ENCODE data around the gene KLHL29.

Gene KLHL29

DNA sequence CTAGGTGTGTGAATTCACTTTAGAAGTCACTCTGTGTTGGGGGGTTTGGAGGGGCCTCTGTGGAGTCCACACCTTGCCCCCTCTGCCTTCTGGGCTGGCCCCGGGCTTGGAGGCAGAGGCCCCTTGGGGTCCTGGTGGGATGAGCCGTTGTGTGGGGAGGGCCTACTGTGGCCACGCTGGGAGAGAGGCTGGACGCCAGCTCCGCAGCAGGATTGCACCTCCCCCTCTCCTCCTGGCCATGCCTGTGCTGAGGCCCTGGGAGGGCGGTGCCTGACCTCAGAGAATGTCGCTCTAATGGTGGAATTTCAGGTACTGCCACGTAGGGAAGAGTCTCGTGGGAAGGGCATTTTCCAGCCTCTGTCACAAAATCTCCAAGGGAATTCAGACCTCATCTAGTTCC, 304.9 kb downstream of the KLHL29 start:
- DNase-seq = no peak

GRCh38 chr2:23690421-23691105, 305.6 kb downstream of the KLHL29 start:
- DNase-seq = no peak

GRCh38 chr2:23691106-23691470, 306.1 kb downstream of the KLHL29 start:
- DNase-seq = no peak

- no peak for DNase-seq
Measured at GRCh38 chr2:23691565-23691964, 306.6 kb downstream of the KLHL29 start.

GRCh38 chr2:23692263-23692662, 307.3 kb downstream of the KLHL29 start:
- DNase-seq = no peak

- DNase-seq = no peak
Measured at GRCh38 chr2:23692851-23693605, 308.0 kb downstream of the KLHL29 start.

GRCh38 chr2:23693606-23693951, 308.6 kb downstream of the KLHL29 start:
- DNase-seq = no peak

GRCh38 chr2:23694058-23695045, 309.4 kb downstream of the KLHL29 start:
- DNase-seq = no peak

- no peak for DNase-seq
Measured at GRCh38 chr2:23695214-23695889, 310.4 kb downstream of the KLHL29 start.

- no peak for DNase-seq
Measured at GRCh38 chr2:23695890-23696751, 311.1 kb downstream of the KLHL29 start.

DNA sequence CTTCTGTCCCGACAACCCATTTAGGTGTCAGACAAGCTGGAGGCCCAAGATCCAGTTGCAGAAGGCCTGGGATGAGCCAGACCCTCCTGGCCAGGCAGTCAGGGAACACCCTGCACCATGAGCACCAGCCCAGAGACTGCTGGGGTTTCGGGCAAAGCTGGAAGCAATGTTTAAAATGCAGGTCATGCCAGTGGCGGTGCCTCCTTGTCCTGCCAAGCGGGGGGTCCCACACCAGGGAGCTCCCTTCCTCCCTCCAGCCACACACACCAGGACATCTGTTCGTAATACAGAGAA, 311.7 kb downstream of the KLHL29 start:
- DNase-seq = no peak

DNA sequence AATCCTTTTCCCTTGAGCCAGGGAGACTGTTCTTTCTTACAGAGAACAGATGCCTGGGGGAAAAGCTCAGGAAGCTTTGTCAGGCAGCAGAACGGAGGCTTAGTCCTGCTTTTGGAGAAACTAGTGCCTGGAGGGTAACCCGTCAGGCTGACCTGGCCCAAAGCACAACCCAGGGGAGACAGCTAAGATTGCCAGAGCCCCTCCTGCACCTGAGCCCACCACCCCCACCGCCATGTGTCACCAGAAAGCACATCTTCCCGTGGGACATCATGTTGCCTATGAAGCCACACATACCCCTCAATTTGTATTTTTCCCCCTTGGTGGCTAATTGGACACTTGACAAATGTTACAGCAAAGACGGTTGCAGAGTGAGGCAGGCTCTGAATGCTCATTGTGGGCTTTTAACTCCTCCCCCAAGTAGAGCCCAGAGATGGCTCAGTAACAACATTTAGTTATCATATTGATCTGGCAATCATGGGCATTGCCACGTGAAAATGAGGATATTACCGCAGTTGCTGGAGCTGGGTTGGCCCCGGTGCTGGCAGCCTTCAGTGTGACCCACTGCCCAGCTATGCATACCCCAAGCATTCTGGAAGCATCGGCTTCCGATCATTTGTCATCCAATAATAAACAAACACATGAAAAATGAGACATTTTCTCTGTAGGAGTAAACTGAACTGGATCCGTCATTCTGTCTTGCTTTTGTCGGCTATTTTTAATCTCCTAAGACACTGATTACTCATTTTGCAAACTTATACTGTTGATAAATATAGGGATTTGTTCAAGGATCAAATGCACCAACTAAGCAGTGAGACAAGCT, 312.5 kb downstream of the KLHL29 start:
- no peak for DNase-seq

GRCh38 chr2:23698116-23698693, 313.2 kb downstream of the KLHL29 start:
- DNase-seq = no peak

DNA sequence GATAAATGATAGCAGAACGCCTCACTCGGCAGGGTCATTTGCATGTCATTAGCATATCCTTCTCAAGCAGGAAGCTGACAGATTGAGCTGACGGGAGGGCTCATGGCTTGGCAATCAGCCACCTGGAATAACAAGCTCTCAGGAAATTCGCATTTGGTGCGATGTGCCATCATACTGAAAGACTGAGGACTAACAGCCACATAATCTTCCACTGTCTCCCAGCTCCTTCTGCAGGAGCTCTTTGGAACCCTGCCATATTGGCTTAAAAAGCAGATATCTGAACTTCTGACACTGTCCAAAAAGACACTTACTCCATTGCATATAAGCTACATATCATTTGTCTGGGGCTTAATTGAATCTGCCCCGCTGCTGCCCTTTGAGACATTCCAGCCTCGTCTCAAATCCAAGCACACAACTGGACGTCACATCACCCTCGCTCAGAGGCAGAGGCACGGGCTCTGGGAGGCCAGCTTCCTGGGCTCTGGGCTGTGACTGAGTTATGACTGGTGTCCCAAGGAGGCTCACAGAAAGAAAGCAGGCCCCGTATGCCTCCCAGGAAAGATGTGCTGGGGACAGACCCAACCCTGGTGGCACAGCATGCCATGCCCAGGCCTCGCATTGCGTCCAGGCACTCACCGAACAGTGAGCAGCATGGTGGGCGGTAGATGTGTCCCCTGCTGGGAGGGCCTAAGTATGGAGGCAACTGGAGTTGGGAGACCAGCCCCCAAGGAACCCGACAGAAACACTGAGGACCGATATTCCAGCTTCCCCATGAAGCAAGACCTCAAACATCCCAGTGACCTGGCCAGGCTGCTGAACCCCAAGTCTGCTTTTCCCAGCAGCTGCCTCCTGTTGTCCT, 314.0 kb downstream of the KLHL29 start:
- DNase-seq = no peak

- no peak for DNase-seq
Measured at GRCh38 chr2:23699580-23699925, 314.6 kb downstream of the KLHL29 start.

GRCh38 chr2:23700627-23701026, 315.6 kb downstream of the KLHL29 start:
- DNase-seq = no peak

- no peak for DNase-seq
Measured at GRCh38 chr2:23703037-23703582, 318.1 kb downstream of the KLHL29 start.

DNA sequence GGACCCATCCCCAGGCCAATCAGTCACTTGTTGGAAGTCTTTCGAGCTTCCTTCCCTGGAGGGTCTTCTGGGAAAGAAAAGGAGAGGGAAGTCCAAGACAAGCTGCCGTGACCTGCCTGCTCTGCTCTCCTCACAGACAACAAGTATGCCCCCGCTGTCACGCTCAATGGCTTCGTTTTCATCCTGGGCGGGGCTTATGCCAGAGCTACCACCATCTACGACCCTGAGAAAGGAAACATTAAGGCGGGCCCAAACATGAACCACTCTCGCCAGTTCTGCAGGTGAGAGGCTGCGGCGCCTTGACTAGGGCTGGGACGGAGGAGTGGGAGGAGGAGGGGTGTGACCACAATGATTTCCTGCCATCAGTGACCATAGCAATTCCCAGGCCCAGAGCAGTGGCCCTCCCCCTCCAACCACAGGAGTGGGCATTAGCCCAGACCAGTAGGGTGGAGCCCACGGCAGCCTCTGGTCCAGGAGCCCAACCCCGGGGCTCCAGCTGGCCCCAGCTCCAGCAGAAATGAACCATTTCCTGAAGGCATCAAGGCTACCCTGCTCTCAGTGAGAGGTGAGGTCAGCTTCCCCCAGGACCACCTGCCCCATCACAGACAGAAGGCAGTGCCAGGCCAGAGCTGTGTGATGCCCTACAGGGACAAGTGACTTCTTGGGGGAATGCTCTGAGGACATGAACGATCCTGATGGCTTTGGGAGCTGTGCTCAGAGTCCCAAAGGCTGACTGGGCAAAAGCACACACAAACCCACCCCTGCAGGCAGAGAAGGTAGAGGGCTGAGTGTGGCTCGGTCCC, 318.8 kb downstream of the KLHL29 start:
- no peak for DNase-seq
